H9 (cell line): ENCODE measurements around the gene KANK4. TPM values are rescaled to one million over a fixed set of nuclear protein-coding genes. Genes with fewer than 3 reads are reported as not detected.

Experiments
- DNase-seq: peaks from one replicate; pipeline ENCODE4 v3.0.0-alpha.2; 2017
- H2AFZ ChIP-seq: one replicate; pipeline ENCODE4 v1.6.1; 2013; ENCODE audit warnings: mild to moderate bottlenecking, low read length, control low read depth, moderate library complexity
- H2AK5ac ChIP-seq: 2 replicates; pipeline ENCODE4 v1.6.1; 2013; ENCODE audit warnings: low read length, control low read depth, mixed read lengths; ENCODE audit not compliant: insufficient read length
- H2BK120ac ChIP-seq: one replicate; pipeline ENCODE4 v1.6.1; 2013; ENCODE audit warnings: low read depth, mild to moderate bottlenecking, low read length, control low read depth, inconsistent platforms; ENCODE audit not compliant: poor library complexity, severe bottlenecking
- H2BK12ac ChIP-seq: 2 replicates; pipeline ENCODE4 v1.6.1; 2013; ENCODE audit warnings: low read length, control low read depth, mixed read lengths, low read depth; ENCODE audit not compliant: insufficient read length
- H2BK15ac ChIP-seq: 2 replicates; pipeline ENCODE4 v1.6.1; 2013; ENCODE audit warnings: low read depth, low read length, control low read depth
- H2BK20ac ChIP-seq: one replicate; pipeline ENCODE4 v1.6.1; 2013; ENCODE audit warnings: low read depth, mild to moderate bottlenecking, low read length, control low read depth, inconsistent platforms; ENCODE audit not compliant: poor library complexity, severe bottlenecking
- H2BK5ac ChIP-seq: 2 replicates; pipeline ENCODE4 v1.6.1; 2013; ENCODE audit warnings: low read length, control low read depth, mixed read lengths; ENCODE audit not compliant: insufficient read length
- H3K14ac ChIP-seq: 2 replicates; pipeline ENCODE4 v1.6.1; 2013; ENCODE audit warnings: low read length, control low read depth; ENCODE audit not compliant: insufficient read depth
- H3K18ac ChIP-seq: 2 replicates; pipeline ENCODE4 v1.6.1; 2013; ENCODE audit warnings: low read depth, mild to moderate bottlenecking, mixed read lengths, low read length, control low read depth; ENCODE audit not compliant: insufficient read length
- H3K23ac ChIP-seq: 2 replicates; pipeline ENCODE4 v1.6.1; 2013; ENCODE audit warnings: low read length, control low read depth, mixed read lengths, low read depth; ENCODE audit not compliant: insufficient read length
- H3K23me2 ChIP-seq: 2 replicates; pipeline ENCODE4 v1.6.1; 2013; ENCODE audit warnings: low read depth, mild to moderate bottlenecking, mixed read lengths, low read length, control low read depth; ENCODE audit not compliant: insufficient read length, poor library complexity, severe bottlenecking
- H3K27ac ChIP-seq: 2 replicates; pipeline ENCODE4 v1.5.1; 2013; ENCODE audit warnings: low read length, control low read depth, mixed read lengths, low read depth; ENCODE audit not compliant: insufficient read length
- H3K27me3 ChIP-seq: 2 replicates; pipeline ENCODE4 v1.6.1; 2013; ENCODE audit warnings: low read length, control low read depth, inconsistent platforms; ENCODE audit not compliant: insufficient read depth
- H3K4ac ChIP-seq: 2 replicates; pipeline ENCODE4 v1.6.1; 2013; ENCODE audit warnings: low read depth, mild to moderate bottlenecking, control low read depth, inconsistent platforms, low read length, moderate library complexity
- H3K4me1 ChIP-seq: 2 replicates; pipeline ENCODE4 v1.6.1; 2013; ENCODE audit warnings: low read length, control low read depth, inconsistent platforms; ENCODE audit not compliant: insufficient read depth
- H3K4me2 ChIP-seq: 2 replicates; pipeline ENCODE4 v1.6.1; 2013; ENCODE audit warnings: low read length, control low read depth, mixed read lengths; ENCODE audit not compliant: insufficient read length, insufficient read depth
- H3K56ac ChIP-seq: 2 replicates; pipeline ENCODE4 v1.6.1; 2013; ENCODE audit warnings: low read depth, mild to moderate bottlenecking, mixed read lengths, low read length, control low read depth; ENCODE audit not compliant: insufficient read length
- H3K79me1 ChIP-seq: 2 replicates; pipeline ENCODE4 v1.6.1; 2013; ENCODE audit warnings: low read depth, mild to moderate bottlenecking, moderate library complexity, low read length, control low read depth, inconsistent platforms; ENCODE audit not compliant: insufficient read depth, poor library complexity, severe bottlenecking
- H3K79me2 ChIP-seq: 2 replicates; pipeline ENCODE4 v1.6.1; 2013; ENCODE audit warnings: low read length, control low read depth, inconsistent platforms; ENCODE audit not compliant: insufficient read depth
- H3K9ac ChIP-seq: 2 replicates; pipeline ENCODE4 v1.6.1; 2013; ENCODE audit warnings: low read length, control low read depth, mixed read lengths; ENCODE audit not compliant: insufficient read length; ENCODE audit errors: extremely low read depth
- H3K9me3 ChIP-seq: one replicate; pipeline ENCODE4 v1.6.1; 2013; ENCODE audit warnings: low read depth, low read length, inconsistent platforms; ENCODE audit not compliant: control insufficient read depth
- H3T11ph ChIP-seq: one replicate; pipeline ENCODE4 v1.6.1; 2013; ENCODE audit warnings: mild to moderate bottlenecking, low read length, control low read depth, inconsistent platforms
- H4K20me1 ChIP-seq: one replicate; pipeline ENCODE4 v1.6.1; 2013; ENCODE audit not compliant: control insufficient read depth, insufficient read length, insufficient read depth
- H4K5ac ChIP-seq: 2 replicates; pipeline ENCODE4 v1.6.1; 2013; ENCODE audit warnings: low read depth, mild to moderate bottlenecking, mixed read lengths, low read length, control low read depth; ENCODE audit not compliant: insufficient read length
- H4K8ac ChIP-seq: replicated peaks from 2 replicates; pipeline ENCODE4 v1.6.1; 2013; ENCODE audit warnings: low read length, control low read depth, mixed read lengths, low read depth; ENCODE audit not compliant: insufficient read length
- H4K91ac ChIP-seq: 2 replicates; pipeline ENCODE4 v1.6.1; 2013; ENCODE audit warnings: low read depth, mild to moderate bottlenecking, moderate library complexity, mixed read lengths, low read length, control low read depth; ENCODE audit not compliant: insufficient read length
- H3K27ac Mint-ChIP-seq, 3 experiments: 2 replicates in 2 of 3; 3 replicates in 1 of 3; pipeline ENCODE4 v1.8.0; 2020 to 2021; ENCODE audit warnings: mixed read lengths in 3 of 3, mild to moderate bottlenecking in 1 of 3, moderate library complexity in 1 of 3
- H3K27me3 Mint-ChIP-seq: 2 replicates; pipeline ENCODE4 v1.8.0; 2021; ENCODE audit warnings: low read depth, mild to moderate bottlenecking, moderate library complexity, mixed read lengths
- H3K36me3 Mint-ChIP-seq, 3 experiments: 2 replicates in 2 of 3; 3 replicates in 1 of 3; pipeline ENCODE4 v1.8.0; 2020 to 2021; ENCODE audit warnings: low read depth in 3 of 3, mixed read lengths in 3 of 3; ENCODE audit not compliant: insufficient read depth in 1 of 3
- H3K4me1 Mint-ChIP-seq, 2 experiments: 2 replicates each; pipeline ENCODE4 v1.8.0; 2020; ENCODE audit warnings: mixed read lengths in 2 of 2
- H3K4me3 Mint-ChIP-seq, 2 experiments: 2 replicates in 1 of 2; 3 replicates in 1 of 2; pipeline ENCODE4 v1.8.0; 2020 to 2021; ENCODE audit warnings: mild to moderate bottlenecking in 2 of 2, mixed read lengths in 2 of 2, moderate library complexity in 1 of 2
- H3K9me3 Mint-ChIP-seq, 2 experiments: 2 replicates in 1 of 2; 3 replicates in 1 of 2; pipeline ENCODE4 v1.8.0; 2020; ENCODE audit warnings: mild to moderate bottlenecking in 2 of 2, mixed read lengths in 2 of 2, moderate library complexity in 1 of 2
- WGBS: extraction: QIAGEN DNeasy Blood & Tissue Kit; methylation state at CpG from one replicate; pipeline ENCODE4 v1.1.7; 2013; ENCODE audit warnings: missing lambda C conversion rate, low lambda C conversion rate, mixed read lengths; ENCODE audit not compliant: insufficient read length; ENCODE audit errors: extremely low coverage; 5-methylcytosine and 5-hydroxymethylcytosine counted together
- total RNA-seq: library from RNA; stranded (reverse); gene quantifications from 2 replicates; pipeline ENCODE4 v1.2.1, GENCODE V29; 2021
- TF ChIP-seq, protein P1 (sequence below): fragments of 200-600 bp; sonication (generic); conservative IDR thresholded peaks from 3 replicates; pipeline ENCODE4 v1.8.0; 2021; ENCODE audit warnings: antibody characterized with exemption, mild to moderate bottlenecking

The KANK4 gene
- total RNA-seq, 1 experiment from 2014 or later: 0.15 TPM

DNA sequence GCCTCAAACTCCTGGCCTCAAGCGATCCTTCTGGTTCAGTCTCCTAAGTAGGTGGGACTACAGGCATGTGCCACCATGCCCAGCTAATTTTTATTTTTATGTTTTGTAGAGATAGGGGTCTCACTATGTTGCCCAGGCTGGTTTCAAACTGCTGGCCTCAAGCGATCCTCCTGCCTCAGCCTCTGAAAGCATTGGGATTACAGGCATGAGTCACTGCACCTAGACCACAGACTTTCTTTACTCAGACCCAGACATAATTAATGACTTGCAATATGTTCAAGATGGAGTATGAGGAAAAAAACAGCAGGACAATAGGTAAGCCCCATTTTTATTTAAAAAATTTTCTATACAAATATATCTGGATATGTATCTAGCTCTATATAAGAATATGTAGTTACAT, 13.2 kb downstream of the KANK4 start:
- Histone ChIP-seq H3K4me2 (no peak overlapping the region), H3T11ph (no peak overlapping the region), H3K9ac (no peak overlapping the region), H3K56ac (no peak overlapping the region), H2AFZ (no peak overlapping the region), H2BK20ac (no peak overlapping the region), H3K27ac (no peak overlapping the region), H4K91ac (no peak overlapping the region), H4K5ac (no peak overlapping the region), H3K18ac (no peak overlapping the region), H3K79me2 (no peaks in the 10 kb centered on the region), H3K23me2 (no peaks in the 10 kb centered on the region), H3K9me3 (no peaks in the 10 kb centered on the region), H3K14ac (no peak overlapping the region), H2BK15ac (no peak overlapping the region), H2BK5ac (no peak overlapping the region), H3K4me1 (no peaks in the 10 kb centered on the region; the same call in 1 of the 2 replicates), H3K4ac (no peak overlapping the region), H4K8ac (no peak overlapping the region), H3K79me1 (no peaks in the 10 kb centered on the region), H3K27me3 (peaks cover under 1% of the 10 kb centered on the region; the same call in 1 of the 2 replicates), H3K23ac (no peak overlapping the region), H4K20me1 (no peaks in the 10 kb centered on the region), H2AK5ac (no peak overlapping the region), H2BK120ac (no peak overlapping the region), H2BK12ac (no peak overlapping the region)
- Mint-ChIP-seq H3K4me1 (peaks cover 22 to 23% of the 10 kb centered on the region in 2 experiments), H3K27ac (no peak overlapping the region), H3K4me3 (no peak overlapping the region), H3K9me3 (no peaks in the 10 kb centered on the region), H3K27me3 (peaks cover 15% of the 10 kb centered on the region), H3K36me3 (no peaks in the 10 kb centered on the region)
- TF ChIP-seq, protein P1, sequence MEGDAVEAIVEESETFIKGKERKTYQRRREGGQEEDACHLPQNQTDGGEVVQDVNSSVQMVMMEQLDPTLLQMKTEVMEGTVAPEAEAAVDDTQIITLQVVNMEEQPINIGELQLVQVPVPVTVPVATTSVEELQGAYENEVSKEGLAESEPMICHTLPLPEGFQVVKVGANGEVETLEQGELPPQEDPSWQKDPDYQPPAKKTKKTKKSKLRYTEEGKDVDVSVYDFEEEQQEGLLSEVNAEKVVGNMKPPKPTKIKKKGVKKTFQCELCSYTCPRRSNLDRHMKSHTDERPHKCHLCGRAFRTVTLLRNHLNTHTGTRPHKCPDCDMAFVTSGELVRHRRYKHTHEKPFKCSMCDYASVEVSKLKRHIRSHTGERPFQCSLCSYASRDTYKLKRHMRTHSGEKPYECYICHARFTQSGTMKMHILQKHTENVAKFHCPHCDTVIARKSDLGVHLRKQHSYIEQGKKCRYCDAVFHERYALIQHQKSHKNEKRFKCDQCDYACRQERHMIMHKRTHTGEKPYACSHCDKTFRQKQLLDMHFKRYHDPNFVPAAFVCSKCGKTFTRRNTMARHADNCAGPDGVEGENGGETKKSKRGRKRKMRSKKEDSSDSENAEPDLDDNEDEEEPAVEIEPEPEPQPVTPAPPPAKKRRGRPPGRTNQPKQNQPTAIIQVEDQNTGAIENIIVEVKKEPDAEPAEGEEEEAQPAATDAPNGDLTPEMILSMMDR: no peak
- WGBS: no CpG with 5 or more reads among the region's 2 CpGs
- DNase-seq: no peak
